ENCODE data around the gene TRAF1.

Gene TRAF1

DNA sequence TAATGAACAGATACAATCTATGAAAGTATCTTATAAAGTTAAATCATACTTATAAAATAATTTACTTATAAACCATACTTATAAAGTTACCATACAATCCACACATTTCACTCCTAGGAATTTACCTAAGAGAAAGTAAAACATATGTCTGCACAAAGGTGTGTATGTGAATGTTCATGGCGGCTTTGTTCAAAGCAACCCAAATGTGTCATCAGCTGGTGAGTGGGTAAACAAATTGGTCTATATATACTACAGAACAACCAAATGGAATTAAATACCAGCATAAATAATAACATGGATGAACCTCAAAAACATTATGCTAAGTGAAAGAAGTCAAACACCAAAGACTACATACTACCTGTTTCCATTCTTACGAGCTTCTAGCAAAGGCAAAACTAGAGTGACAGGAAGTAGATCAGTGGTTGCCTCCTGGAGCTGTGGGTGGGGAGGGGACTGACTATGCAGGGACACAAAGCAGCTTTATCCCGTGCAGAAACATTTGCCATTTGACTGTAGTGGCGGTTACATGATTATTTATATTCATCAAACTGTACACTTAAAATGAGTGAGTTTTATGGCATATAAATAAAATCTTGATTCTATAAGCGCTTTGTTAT, 10.6 kb downstream of the TRAF1 start:
- TF ChIP-seq, protein P1, sequence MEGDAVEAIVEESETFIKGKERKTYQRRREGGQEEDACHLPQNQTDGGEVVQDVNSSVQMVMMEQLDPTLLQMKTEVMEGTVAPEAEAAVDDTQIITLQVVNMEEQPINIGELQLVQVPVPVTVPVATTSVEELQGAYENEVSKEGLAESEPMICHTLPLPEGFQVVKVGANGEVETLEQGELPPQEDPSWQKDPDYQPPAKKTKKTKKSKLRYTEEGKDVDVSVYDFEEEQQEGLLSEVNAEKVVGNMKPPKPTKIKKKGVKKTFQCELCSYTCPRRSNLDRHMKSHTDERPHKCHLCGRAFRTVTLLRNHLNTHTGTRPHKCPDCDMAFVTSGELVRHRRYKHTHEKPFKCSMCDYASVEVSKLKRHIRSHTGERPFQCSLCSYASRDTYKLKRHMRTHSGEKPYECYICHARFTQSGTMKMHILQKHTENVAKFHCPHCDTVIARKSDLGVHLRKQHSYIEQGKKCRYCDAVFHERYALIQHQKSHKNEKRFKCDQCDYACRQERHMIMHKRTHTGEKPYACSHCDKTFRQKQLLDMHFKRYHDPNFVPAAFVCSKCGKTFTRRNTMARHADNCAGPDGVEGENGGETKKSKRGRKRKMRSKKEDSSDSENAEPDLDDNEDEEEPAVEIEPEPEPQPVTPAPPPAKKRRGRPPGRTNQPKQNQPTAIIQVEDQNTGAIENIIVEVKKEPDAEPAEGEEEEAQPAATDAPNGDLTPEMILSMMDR (IDR thresholded peaks at IDR 0.05; ENCODE audit: low read depth, low read length): no peak
- DNase-seq (ENCODE audit: low read depth in 2 of 2): no peak
- H3K4me3 ChIP-seq (replicated peaks in 1 of 2; ENCODE audit: low read depth in 2 of 2, low read length in 2 of 2): no peak overlapping the region

DNA sequence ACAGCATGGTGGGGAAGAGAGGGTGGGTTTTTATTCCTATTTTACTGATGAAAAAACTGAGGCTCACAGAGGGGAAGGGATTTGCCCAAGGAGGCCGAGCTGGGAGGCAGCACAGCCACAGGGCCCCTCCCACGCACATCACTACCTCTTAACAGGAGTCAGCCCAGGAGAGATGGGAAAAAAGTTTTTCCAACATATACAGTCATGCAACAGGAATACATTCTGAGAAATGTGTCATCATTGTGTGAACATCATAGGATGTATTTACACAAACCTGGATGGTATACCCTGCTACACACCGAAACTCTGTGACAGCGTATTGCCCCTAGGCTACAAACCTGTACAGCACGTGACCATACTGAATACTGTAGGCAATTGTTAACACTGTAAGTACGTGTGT, 11.6 kb downstream of the TRAF1 start:
- no peak overlapping the region for H3K4me3 ChIP-seq (replicated peaks in 1 of 2; ENCODE audit: low read depth in 2 of 2, low read length in 2 of 2)
- TF ChIP-seq, protein P1 (IDR thresholded peaks at IDR 0.05; ENCODE audit: low read depth, low read length): no peak
- DNase-seq (ENCODE audit: low read depth in 2 of 2): peak in 1 of 2 donors; percentile 62

DNA sequence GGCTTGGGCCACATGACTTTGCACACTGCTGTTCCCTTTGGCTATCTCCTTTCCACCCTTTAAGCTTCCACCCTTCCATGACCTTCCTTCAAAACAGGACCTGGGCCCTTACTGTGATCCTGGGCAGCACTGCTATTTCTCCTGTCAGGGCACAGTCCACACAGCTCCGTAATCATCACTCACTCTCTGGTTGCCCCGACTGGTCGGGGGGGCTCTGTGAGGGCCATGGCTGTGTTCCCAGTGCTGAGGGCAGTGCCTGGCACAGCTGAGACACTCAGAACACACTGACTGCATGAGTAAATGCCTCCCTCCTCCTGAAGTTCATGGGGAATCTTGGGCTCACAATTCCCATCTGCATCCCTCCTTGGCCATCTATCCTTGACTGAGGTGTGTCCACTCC, 12.2 kb downstream of the TRAF1 start:
- TF ChIP-seq, protein P1 (IDR thresholded peaks at IDR 0.05; ENCODE audit: low read depth, low read length): no peak
- DNase-seq (ENCODE audit: low read depth in 2 of 2): no peak
- H3K4me3 ChIP-seq (replicated peaks in 1 of 2; ENCODE audit: low read depth in 2 of 2, low read length in 2 of 2): no peak overlapping the region

DNA sequence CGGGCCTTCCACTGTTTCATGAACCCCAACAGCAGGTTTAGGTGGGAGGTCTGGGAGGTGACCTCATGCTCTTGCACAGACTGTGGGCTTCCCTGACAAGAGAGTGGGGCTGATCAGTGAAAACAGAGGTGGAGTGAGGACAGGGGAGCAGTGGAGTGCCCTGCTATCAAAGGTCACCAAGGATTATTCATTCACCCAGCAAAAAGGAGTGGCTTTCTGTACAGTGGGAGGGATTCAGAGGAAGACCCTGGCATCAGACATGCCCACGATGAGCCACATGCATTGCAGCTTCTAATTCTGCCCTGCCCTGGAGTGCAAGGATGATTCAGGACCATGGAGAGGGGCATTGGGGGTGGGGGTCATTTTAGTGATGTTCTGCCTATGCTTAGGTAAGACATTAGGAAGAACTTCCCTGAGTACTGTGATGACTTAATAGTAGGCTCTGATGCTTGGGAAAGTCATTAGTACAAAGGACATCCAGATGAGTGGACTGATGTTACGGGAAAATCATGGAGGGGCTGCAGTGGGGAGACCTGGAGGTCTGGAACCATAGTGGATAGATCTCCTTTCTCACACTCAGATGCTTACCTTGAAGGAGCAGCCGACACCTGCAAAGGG, 12.8 kb downstream of the TRAF1 start:
- DNase-seq (ENCODE audit: low read depth in 2 of 2): no peak
- TF ChIP-seq, protein P1 (IDR thresholded peaks at IDR 0.05; ENCODE audit: low read depth, low read length): no peak

DNA sequence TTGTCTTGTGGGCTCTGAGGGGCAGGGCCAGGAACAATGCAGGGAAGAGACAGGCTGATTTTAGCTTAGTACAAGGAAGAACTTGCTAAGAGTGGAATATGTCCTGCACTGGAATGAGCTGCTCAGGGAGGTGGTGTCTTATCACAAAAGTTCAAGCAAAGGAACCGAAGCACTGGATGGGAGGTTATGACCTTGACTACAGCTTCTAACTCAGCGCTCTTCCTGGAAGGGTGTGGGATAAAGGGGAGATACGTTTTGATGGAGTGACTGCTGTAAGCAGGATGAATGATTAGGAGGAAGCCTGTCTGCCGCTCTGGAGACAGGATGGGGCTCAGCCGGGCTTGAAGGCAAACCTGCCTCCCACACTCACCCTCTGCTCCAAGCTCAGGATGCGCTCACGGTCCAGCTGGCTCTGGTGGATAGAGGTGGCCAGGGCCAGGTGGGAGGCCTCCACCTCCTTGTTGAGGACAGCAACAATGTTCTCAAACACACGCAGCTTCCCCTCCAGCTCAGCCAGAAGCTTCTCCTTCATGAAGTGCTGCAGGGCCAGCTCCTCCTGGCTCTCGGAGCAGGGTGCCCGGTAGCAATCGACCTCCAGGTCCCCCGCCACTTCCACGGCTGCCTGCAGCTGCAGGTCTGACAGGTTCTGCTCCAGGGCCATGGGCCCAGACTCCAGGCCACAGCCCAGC, 13.5 kb downstream of the TRAF1 start:
- DNase-seq (ENCODE audit: low read depth in 2 of 2): no peak
- no peak overlapping the region for H3K4me3 ChIP-seq (replicated peaks in 1 of 2; ENCODE audit: low read depth in 2 of 2, low read length in 2 of 2)
- TF ChIP-seq, protein P1 (IDR thresholded peaks at IDR 0.05; ENCODE audit: low read depth, low read length): no peak

More for the DNA sequence above, 12.8 kb downstream of the TRAF1 start:
- no peak overlapping the region for H3K4me3 ChIP-seq (replicated peaks in 1 of 2; ENCODE audit: low read depth in 2 of 2, low read length in 2 of 2)

DNA sequence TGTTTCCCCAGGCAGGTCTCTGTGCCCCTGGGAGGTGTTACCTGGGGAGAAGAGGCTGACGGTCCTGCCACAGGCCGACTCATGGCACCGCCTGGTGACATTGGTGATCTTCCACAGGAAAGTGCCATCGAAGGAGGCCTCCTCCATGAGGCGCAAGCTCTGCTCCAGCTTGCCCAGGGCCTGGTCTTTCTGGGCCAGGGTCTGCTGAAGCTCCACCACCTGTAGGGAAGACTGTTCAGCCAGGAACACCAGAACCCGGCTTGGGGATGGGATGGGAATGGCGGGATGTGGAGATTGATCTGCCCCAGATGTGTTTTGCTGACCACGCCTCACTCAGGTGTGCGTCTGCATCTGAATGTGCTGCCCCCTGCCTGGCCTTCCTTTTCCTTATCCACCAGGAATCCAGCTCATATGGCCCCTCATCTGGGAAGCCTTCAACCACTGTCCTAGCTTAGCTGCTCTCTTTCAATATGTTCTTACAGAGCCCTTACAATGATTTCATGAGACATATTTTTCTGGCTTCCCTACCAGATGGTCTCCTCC, 15.2 kb downstream of the TRAF1 start:
- H3K4me3 ChIP-seq (replicated peaks in 1 of 2; ENCODE audit: low read depth in 2 of 2, low read length in 2 of 2): no peak overlapping the region
- TF ChIP-seq, protein P1 (IDR thresholded peaks at IDR 0.05; ENCODE audit: low read depth, low read length): no peak
- DNase-seq (ENCODE audit: low read depth in 2 of 2): no peak
